NCI-H345 treated with DMSO at 0.1 percent for 48 hours (cell line): ENCODE results near the gene PCAT7.
"Not testable (repeated sequence)": the region's sequence is repeated elsewhere in the genome, so short reads cannot be mapped to it uniquely, and the experiment has no call there.

Experiments
- DNase-seq: peaks from one replicate; lab custom pipeline; 2025; ENCODE audit not compliant: unreplicated experiment; lab: John Stamatoyannopoulos, UW

Gene PCAT7

DNA sequence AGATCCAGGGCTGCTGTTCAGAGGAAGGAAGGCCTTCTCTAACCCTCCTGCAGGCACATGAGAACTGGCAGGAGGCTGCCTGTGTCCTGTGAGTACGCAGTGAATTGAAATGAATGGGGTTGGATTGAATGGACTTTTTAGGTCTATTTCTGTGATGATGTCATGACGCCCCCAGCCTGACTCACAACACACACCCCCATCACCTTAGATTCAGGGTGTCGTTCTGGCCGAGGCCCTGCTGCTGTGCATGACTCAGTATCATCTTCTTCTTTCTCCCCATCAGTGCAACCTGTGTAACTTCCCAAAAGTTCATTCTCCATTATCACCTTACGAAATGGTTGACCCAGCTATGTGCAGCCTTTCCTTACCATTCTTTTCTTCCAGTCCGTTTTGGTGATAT is 5.4 kb downstream of the PCAT7 start:
- no peak for DNase-seq

GRCh38 chr9:94563548-94563947 is 8.7 kb downstream of the PCAT7 start:
- DNase-seq, result no peak

GRCh38 chr9:94564279-94564678 is 9.4 kb downstream of the PCAT7 start:
- DNase-seq, result not testable (repeated sequence)

- DNase-seq, result no peak
Observed at GRCh38 chr9:94566550-94566949, 11.7 kb downstream of the PCAT7 start.

- no peak for DNase-seq
Observed at GRCh38 chr9:94567271-94567670, 12.4 kb downstream of the PCAT7 start.

- DNase-seq, result no peak
Observed at GRCh38 chr9:94568250-94568889, 13.5 kb downstream of the PCAT7 start.

- DNase-seq, result no peak
Observed at GRCh38 chr9:94568972-94569712, 14.3 kb downstream of the PCAT7 start.

- no peak for DNase-seq
Observed at GRCh38 chr9:94576131-94576530, 21.2 kb downstream of the PCAT7 start.

GRCh38 chr9:94577036-94577435 is 22.2 kb downstream of the PCAT7 start:
- no peak for DNase-seq

DNA sequence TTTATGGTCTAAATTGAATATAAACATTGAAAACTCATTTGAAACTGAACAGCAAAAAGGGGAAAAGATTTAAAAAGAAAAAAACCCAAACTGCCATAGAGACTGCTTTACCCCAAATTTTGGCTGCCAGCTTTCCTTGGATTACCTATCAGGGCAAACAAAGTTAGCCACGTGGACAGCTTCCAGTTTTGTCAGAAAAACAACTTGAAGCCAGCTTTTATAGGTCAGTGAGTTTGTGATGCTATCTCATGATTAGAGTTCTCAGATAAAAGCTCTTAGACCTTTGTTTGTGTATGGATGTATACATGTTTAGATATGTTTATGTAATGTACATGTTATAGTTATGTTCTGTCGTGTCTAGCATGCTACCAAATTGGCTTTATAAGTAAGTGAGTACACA is 22.7 kb downstream of the PCAT7 start:
- no peak for DNase-seq

DNA sequence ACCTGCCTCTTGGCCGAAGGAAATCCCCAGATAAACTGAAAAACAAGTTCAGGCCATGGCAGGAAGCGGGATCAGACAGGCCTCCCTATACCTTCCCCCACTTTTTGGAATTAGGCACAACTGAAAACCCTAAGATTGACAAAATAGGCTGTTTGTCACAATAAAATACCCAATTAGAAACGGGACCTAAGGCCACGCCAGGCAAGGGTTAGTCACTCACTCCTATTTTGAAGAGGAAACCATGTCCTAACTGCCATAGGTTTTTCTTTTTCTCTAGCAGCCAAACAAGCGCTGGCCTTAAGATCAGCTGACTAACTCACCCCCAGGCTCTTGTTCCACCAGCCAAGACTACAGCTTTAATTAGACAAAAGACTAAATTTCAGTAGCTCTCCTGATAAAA is 26.8 kb downstream of the PCAT7 start:
- DNase-seq, result no peak

DNA sequence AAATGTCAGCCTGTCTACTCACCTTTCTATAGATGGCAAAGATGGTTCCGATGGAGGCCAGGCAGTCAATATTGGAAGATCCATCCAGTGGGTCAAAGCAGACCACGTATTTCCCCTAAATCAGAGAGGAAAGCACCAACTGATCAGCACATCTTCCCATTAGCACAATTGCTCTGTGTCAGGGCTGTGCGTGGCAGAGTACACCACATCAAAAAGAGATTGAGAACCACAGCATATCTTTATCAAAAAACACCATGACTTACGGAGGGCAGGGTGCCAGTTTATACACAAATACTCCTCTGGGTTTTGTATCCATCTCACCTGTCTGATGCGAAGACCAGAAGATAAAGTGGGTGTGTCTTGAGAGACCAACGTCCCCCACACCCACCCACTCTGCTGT is 29.7 kb downstream of the PCAT7 start:
- no peak for DNase-seq

GRCh38 chr9:94586316-94586715 is 31.4 kb downstream of the PCAT7 start:
- no peak for DNase-seq

DNA sequence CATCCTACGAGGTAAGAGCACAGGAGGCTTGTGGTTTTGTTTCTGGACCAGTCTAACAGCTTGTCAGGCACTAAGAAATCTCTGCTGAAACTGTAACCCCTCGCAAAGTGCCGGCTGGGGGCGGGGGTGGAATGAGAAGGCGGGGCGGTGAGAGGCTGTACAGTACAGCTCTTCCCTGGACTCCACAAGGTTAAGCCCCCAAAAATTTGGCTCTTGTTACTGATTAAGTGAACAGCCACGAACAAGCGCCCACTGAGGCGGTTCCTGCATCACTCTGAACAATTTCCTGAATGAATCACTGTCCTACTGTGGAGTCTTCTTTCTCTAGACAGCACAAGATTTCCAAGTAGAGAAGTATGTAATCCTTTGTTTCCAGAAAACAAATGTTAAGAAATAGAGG is 31.9 kb downstream of the PCAT7 start:
- DNase-seq, result no peak

DNA sequence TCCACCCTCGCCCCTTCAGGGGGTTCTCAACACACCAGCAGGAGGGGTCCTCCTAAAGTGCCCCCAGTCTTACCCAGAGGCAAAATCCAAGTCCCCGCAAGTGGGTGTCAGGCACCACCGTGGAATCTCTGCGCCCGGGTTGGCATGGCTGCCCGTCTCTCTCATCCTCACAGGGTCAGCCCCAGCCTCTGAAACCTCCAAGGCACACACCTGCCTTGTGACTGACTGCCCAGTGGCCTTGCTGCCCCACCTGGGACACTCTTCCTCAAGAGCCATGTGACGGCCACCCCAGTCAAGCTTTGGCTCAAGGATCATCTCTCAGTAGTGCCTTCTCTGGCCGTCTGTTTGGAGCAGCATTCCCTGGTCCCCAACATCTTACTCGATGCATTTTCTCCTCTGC is 33.8 kb downstream of the PCAT7 start:
- no peak for DNase-seq

DNA sequence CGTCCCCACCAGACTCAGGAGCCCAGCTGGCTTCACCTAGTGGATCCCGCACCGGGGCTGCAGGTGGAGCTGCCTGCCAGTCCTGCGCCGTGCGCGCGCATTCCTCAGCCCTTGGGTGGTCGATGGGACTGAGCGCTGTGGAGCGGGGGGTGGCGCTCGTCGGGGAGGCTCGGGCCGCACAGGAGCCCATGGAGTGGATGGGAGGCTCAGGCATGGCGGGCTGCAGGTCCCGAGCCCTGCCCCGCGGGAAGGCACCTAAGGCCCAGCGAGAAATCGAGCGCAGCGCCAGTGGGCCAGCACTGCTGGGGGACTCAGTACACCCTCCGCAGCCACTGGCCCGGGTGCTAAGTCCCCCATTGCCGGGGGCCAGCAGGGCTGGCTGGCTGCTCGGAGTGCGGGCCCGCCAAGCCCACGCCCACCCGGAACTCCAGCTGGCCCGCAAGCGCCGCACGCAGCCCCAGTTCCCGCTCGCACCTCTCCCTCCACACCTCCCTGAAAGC is 36.2 kb downstream of the PCAT7 start:
- not testable (repeated sequence) for DNase-seq

- no peak for DNase-seq
Observed at GRCh38 chr9:94591876-94592275, 37.0 kb downstream of the PCAT7 start.

GRCh38 chr9:94592683-94593082 is 37.8 kb downstream of the PCAT7 start:
- DNase-seq, result not testable (repeated sequence)

- DNase-seq, result no peak
Observed at GRCh38 chr9:94593459-94594345, 38.8 kb downstream of the PCAT7 start, which contains the start of gene FBP2. TSS of gene FBP2 (minus strand) at chr9:94593824. CDS start at chr9:94593726, 98 bp downstream.

DNA sequence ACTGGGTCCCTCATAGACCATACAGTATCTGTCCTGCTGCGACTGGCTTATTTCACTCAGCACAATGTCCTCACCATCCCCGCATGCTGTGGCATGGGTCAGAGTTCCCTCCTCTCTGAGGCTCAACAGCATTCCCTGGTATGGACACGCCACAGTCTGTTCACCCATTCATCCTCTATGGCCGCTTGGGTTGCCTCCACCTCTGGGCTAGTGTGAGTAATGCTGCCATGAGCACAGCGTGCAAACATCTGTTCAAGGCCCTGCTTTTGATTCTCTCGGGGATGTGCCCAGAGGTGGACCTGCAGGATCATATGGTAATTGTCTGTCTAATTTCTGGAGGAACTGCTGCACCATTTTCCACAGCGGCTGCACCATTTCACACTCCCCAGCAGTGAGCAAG is 44.2 kb downstream of the PCAT7 start:
- no peak for DNase-seq

DNA sequence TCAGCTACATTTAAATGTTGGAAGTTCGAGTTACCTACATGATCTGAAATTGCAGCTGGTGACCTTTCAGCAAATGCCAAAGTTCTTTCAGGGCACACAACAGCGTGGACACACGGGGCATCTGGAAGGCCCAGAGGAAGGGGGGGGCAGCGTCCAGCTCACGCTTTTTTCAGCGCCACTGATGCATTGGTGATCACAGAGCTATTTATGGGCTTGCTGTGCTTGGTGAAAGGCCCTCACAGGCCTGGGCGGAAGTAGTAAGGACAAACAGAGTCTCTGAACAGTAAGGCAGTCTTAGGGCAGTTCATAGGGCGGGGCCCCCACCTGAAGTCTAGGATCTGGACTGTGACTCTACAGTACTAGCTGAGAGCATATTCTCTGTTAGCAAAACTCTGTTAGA is 45.4 kb downstream of the PCAT7 start:
- DNase-seq, result no peak

DNA sequence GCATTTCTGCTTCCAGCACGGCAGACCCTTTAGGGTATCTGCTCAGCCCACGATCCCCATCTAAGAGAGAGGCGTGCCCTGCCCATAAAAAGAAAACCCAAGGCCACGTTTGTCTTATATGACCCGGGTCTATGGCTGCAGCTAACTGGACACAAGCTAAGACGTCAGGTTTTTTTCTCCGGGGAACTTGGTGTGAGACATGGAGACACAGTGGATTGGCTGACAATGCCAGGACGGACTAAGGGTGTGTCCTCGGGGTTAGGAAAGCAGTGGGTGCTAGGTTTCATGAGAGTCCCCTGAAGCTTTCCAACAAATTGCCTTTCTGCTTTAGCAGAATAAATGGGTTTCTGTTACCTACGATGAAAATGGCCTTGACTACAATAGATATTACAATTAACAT is 45.8 kb downstream of the PCAT7 start:
- no peak for DNase-seq
